H1 (cell line): ENCODE data around the gene ARGLU1. TPM values are rescaled to one million over a fixed set of nuclear protein-coding genes. Genes with fewer than 3 reads are reported as not detected.
A peak's percentile ranks its signal among the peaks of the same experiment; 100 is the strongest.

Experiments used
- CTCF ChIA-PET: fragments of 300-600 bp; sonication (Branson Sonifier 250); formaldehyde crosslinking; loops from one replicate; lab custom pipeline; 2021; ENCODE audit not compliant: partially characterized antibody; lab: Charles Lee
- POLR2A ChIA-PET: fragments of 300-600 bp; sonication (Branson Sonifier 250); formaldehyde crosslinking; loops from one replicate; lab custom pipeline; 2021; ENCODE audit warnings: inconsistent platforms; ENCODE audit not compliant: partially characterized antibody; lab: Charles Lee
- DNase-seq, 2 experiments: peaks; one replicate each; pipeline versions ENCODE4 v3.0.0 to v3.0.0-alpha.2; 2010 to 2022; ENCODE audit warnings: low spot score in 2 of 2, low read depth in 1 of 2, mixed read lengths in 1 of 2
- FAIRE-seq: peaks from 2 replicates; lab custom pipeline; 2011; peaks lifted over from hg19 to GRCh38; lab: Jason Lieb, UNC
- H2AFZ ChIP-seq: 2 replicates; pipeline ENCODE4 v1.8.1; 2012; ENCODE audit warnings: low read length, inconsistent platforms
- H2AK5ac ChIP-seq: 2 replicates; pipeline ENCODE4 v1.6.1; 2013; ENCODE audit warnings: low read depth, low read length
- H2BK120ac ChIP-seq: replicated peaks from 2 replicates; pipeline ENCODE3; 2013; ENCODE audit warnings: low read depth, low read length, inconsistent platforms
- H2BK12ac ChIP-seq: 2 replicates; pipeline ENCODE4 v1.6.1; 2013; ENCODE audit warnings: low read depth, low read length
- H2BK15ac ChIP-seq: 2 replicates; pipeline ENCODE4 v1.6.1; 2013; ENCODE audit warnings: low read length
- H2BK20ac ChIP-seq: 2 replicates; pipeline ENCODE4 v1.6.1; 2013; ENCODE audit warnings: low read length
- H2BK5ac ChIP-seq: 2 replicates; pipeline ENCODE4 v1.6.1; 2013; ENCODE audit warnings: low read depth, low read length
- H3K14ac ChIP-seq: 2 replicates; pipeline ENCODE4 v1.6.1; 2013; ENCODE audit warnings: inconsistent platforms; ENCODE audit not compliant: insufficient read length
- H3K18ac ChIP-seq: 2 replicates; pipeline ENCODE4 v1.6.1; 2013; ENCODE audit warnings: low read length; ENCODE audit errors: extremely low read depth
- H3K23ac ChIP-seq: 2 replicates; pipeline ENCODE4 v1.6.1; 2013; ENCODE audit warnings: inconsistent platforms; ENCODE audit not compliant: insufficient read length
- H3K23me2 ChIP-seq: 2 replicates; pipeline ENCODE4 v1.6.1; 2013; ENCODE audit warnings: low read depth, low read length
- H3K27ac ChIP-seq: 2 replicates; pipeline ENCODE4 v1.6.1; 2011; ENCODE audit warnings: low read depth, low read length, inconsistent platforms
- H3K27me3 ChIP-seq, 4 experiments: replicated peaks in 1 of 4; 1 replicate in 1 of 4; 2 replicates in 3 of 4; pipeline versions ENCODE4 v1.6.1 to v1.8.1; 2011 to 2013; ENCODE audit warnings: low read length in 3 of 4, mild to moderate bottlenecking in 3 of 4, inconsistent platforms in 2 of 4, mixed read lengths in 2 of 4, moderate library complexity in 1 of 4; ENCODE audit not compliant: control insufficient read depth in 3 of 4, insufficient read depth in 3 of 4; ENCODE audit errors: extremely low read depth in 1 of 4
- H3K36me3 ChIP-seq, 4 experiments: 2 replicates each; pipeline versions ENCODE4 v1.6.1 to v1.8.1; 2011 to 2013; ENCODE audit warnings: mild to moderate bottlenecking in 4 of 4, low read length in 3 of 4, moderate library complexity in 2 of 4, control low read depth in 1 of 4, inconsistent platforms in 1 of 4; ENCODE audit not compliant: insufficient read depth in 4 of 4, control insufficient read depth in 2 of 4
- H3K4ac ChIP-seq: replicated peaks from 2 replicates; pipeline ENCODE3; 2013; ENCODE audit warnings: low read length, low read depth, mixed read lengths, inconsistent platforms; ENCODE audit not compliant: insufficient read length
- H3K4me1 ChIP-seq, 4 experiments: replicated peaks in 1 of 4; 1 replicate in 1 of 4; 2 replicates in 3 of 4; pipeline versions ENCODE4 v1.6.1 to v1.8.1; 2011 to 2013; ENCODE audit warnings: low read length in 3 of 4, inconsistent platforms in 2 of 4, mixed read lengths in 1 of 4; ENCODE audit not compliant: insufficient read depth in 4 of 4, control insufficient read depth in 3 of 4
- H3K4me2 ChIP-seq, 2 experiments: 2 replicates each; pipeline versions ENCODE4 v1.6.1 to v1.8.1; 2011 to 2013; ENCODE audit warnings: low read depth in 2 of 2, low read length in 2 of 2, control low read depth in 1 of 2, inconsistent platforms in 1 of 2, mild to moderate bottlenecking in 1 of 2; ENCODE audit not compliant: insufficient read depth in 1 of 2
- H3K4me3 ChIP-seq, 4 experiments: fragments of 200-600, 300-600 bp in 1 of 4; sonication (generic), shearing (Covaris generic), sonication (Bioruptor Twin) in 1 of 4; 2 replicates each; pipeline versions ENCODE4 v1.5.1 to v1.8.1; 2011 to 2016; ENCODE audit warnings: low read length in 4 of 4, low read depth in 3 of 4, control low read depth in 2 of 4, inconsistent platforms in 2 of 4, mild to moderate bottlenecking in 2 of 4, mixed read lengths in 1 of 4, moderate library complexity in 1 of 4; ENCODE audit not compliant: insufficient read depth in 2 of 4; ENCODE audit errors: extremely low read depth in 1 of 4
- H3K56ac ChIP-seq: replicated peaks from 2 replicates; pipeline ENCODE3; 2013; ENCODE audit warnings: low read depth, mild to moderate bottlenecking, mixed read lengths, low read length, inconsistent platforms; ENCODE audit not compliant: insufficient read length
- H3K79me1 ChIP-seq: 2 replicates; pipeline ENCODE4 v1.6.1; 2013; ENCODE audit warnings: low read depth, low read length, control low read depth
- H3K79me2 ChIP-seq, 2 experiments: 2 replicates each; pipeline versions ENCODE4 v1.6.1 to v1.8.1; 2012 to 2013; ENCODE audit warnings: low read length in 2 of 2, mild to moderate bottlenecking in 2 of 2, inconsistent platforms in 1 of 2; ENCODE audit not compliant: insufficient read depth in 2 of 2, control insufficient read depth in 1 of 2
- H3K9ac ChIP-seq, 4 experiments: replicated peaks in 1 of 4; 1 replicate in 1 of 4; 2 replicates in 3 of 4; pipeline versions ENCODE4 v1.6.1 to v1.8.1; 2011 to 2013; ENCODE audit warnings: low read depth in 3 of 4, low read length in 3 of 4, control low read depth in 2 of 4, mild to moderate bottlenecking in 2 of 4, moderate library complexity in 2 of 4, inconsistent platforms in 1 of 4; ENCODE audit errors: extremely low read depth in 1 of 4
- H3K9me3 ChIP-seq, 2 experiments: 2 replicates each; pipeline versions ENCODE4 v1.6.1 to v1.8.1; 2012 to 2013; ENCODE audit warnings: mild to moderate bottlenecking in 2 of 2, moderate library complexity in 2 of 2, control low read depth in 1 of 2, inconsistent platforms in 1 of 2, low read depth in 1 of 2, low read length in 1 of 2, mixed read lengths in 1 of 2; ENCODE audit not compliant: insufficient read depth in 2 of 2
- H4K20me1 ChIP-seq, 2 experiments: replicated peaks in 1 of 2; 2 replicates each; pipeline versions ENCODE3 to v1.8.1; 2011 to 2013; ENCODE audit warnings: inconsistent platforms in 2 of 2, low read length in 2 of 2, mild to moderate bottlenecking in 1 of 2; ENCODE audit not compliant: insufficient read depth in 2 of 2, control insufficient read depth in 1 of 2
- H4K5ac ChIP-seq: 2 replicates; pipeline ENCODE4 v1.6.1; 2013; ENCODE audit warnings: low read length, low read depth, mixed read lengths, inconsistent platforms; ENCODE audit not compliant: insufficient read length
- H4K8ac ChIP-seq: 2 replicates; pipeline ENCODE4 v1.8.0; 2013; ENCODE audit warnings: mild to moderate bottlenecking, moderate library complexity, low read length, inconsistent platforms; ENCODE audit not compliant: insufficient read depth; ENCODE audit errors: extremely low read depth
- H4K91ac ChIP-seq: replicated peaks from 2 replicates; pipeline ENCODE3; 2013; ENCODE audit warnings: low read length, mixed read lengths, inconsistent platforms; ENCODE audit not compliant: insufficient read length
- NANOG ChIP-seq: IDR thresholded peaks from 2 replicates; pipeline ENCODE4 v1.6.1; 2011; ENCODE audit warnings: low read length, low read depth, mild to moderate bottlenecking, inconsistent platforms; ENCODE audit not compliant: insufficient read depth, poor library complexity, severe bottlenecking
- POLR2AphosphoS5 ChIP-seq: IDR thresholded peaks from 2 replicates; pipeline ENCODE4 v1.6.1; 2011; ENCODE audit warnings: low read depth, low read length
- RNF2 ChIP-seq: fragments of 200-900, 300-1000 bp; sonication (generic); IDR thresholded peaks from 2 replicates; pipeline ENCODE4 v1.7.1; 2016; ENCODE audit warnings: borderline replicate concordance, low read depth, mild to moderate bottlenecking, antibody characterized with exemption, low read length; ENCODE audit not compliant: poor library complexity, severe bottlenecking; ENCODE audit errors: missing control alignments
- SIRT6 ChIP-seq: IDR thresholded peaks from one replicate; pipeline ENCODE4 v1.7.1; 2012; ENCODE audit warnings: low read length, inconsistent platforms
- SIX5 ChIP-seq: IDR thresholded peaks from 2 replicates; pipeline ENCODE4 v1.6.1; 2011; ENCODE audit warnings: mild to moderate bottlenecking, low read depth, low read length
- SP1 ChIP-seq: IDR thresholded peaks from 2 replicates; pipeline ENCODE4 v1.6.1; 2011; ENCODE audit warnings: low read depth, low read length
- TCF12 ChIP-seq: IDR thresholded peaks from 2 replicates; pipeline ENCODE4 v1.6.1; 2011; ENCODE audit warnings: low read depth, mild to moderate bottlenecking, low read length
- WGBS, 2 experiments: shearing (Covaris generic) in 1 of 2; methylation state at CpG; one replicate each; pipeline versions ENCODE4 v1.1.6 to v1.1.7; 2013 to 2015; ENCODE audit warnings: low lambda C conversion rate in 2 of 2, mixed read lengths in 2 of 2, inconsistent platforms in 1 of 2, low coverage in 1 of 2, missing lambda C conversion rate in 1 of 2; ENCODE audit not compliant: insufficient replicate concordance in 2 of 2, insufficient coverage in 1 of 2, insufficient read length in 1 of 2; ENCODE audit errors: extremely low coverage in 1 of 2, missing lambda C conversion rate in 1 of 2; 5-methylcytosine and 5-hydroxymethylcytosine counted together
- polyA plus RNA-seq, 7 experiments: library from polyadenylated mRNA; depleted of rRNA in 3 of 7; stranded (reverse) in 5 of 7; unstranded in 2 of 7; fragments of >200 nt in 5 of 7; fragments of 200-250 nt in 2 of 7; gene quantifications; 1 replicate in 5 of 7; 2 replicates in 1 of 7; 4 replicates in 1 of 7; pipeline versions ENCODE4 v1.2.1 to v1.2.3, GENCODE V29; 2011 to 2013; ENCODE audit warnings: missing spikeins in 2 of 7, mixed read lengths in 2 of 7
- total RNA-seq: library from RNA; stranded (reverse); fragmentation: NEBNext Ultra II Directional; extraction: Animal tissue kit (Norgen Biotek cat#: 25700); gene quantifications from 2 replicates; pipeline ENCODE4 v1.2.1, GENCODE V29; 2021

The ARGLU1 gene
- total and polyA plus RNA-seq, 2 of the 8 experiments (the other 6 are each of a cell fraction or from before 2014, with no cell fraction given) = 47.8 to 84.9 TPM

GRCh38 chr13:106492588-106493475 lies 75.1 kb downstream of the ARGLU1 start:
- no peak for FAIRE-seq

More at GRCh38 chr13:106492588-106493475, 75.1 kb downstream of the ARGLU1 start:
- Histone ChIP-seq H3K4me2 (no peak overlapping the region), H3K23me2 (no peaks in the 10 kb centered on the region), H2BK20ac (no peak overlapping the region), H3K27ac (no peak overlapping the region), H2BK120ac (no peak overlapping the region), H3K79me1 (no peaks in the 10 kb centered on the region; the same call in 1 of the 2 replicates), H2AK5ac (no peak overlapping the region), H3K18ac (no peak overlapping the region), H3K4me3 (no peak overlapping the region), H3K4me1 (peaks cover 0 to 10% (median 0%) of the 10 kb centered on the region in 4 experiments; a peak in 3 of 7 replicates), H3K9ac (no peak overlapping the region), H3K23ac (no peak overlapping the region), H3K9me3 (no peaks in the 10 kb centered on the region), H4K20me1 (peaks cover 0 to 5% of the 10 kb centered on the region in 2 experiments), H3K79me2 (no peaks in the 10 kb centered on the region), H4K91ac (no peak overlapping the region), H4K8ac (peak overlapping the region; percentile 16; the same call in 1 of the 2 replicates), H3K14ac (no peak overlapping the region), H3K56ac (no peak overlapping the region), H2BK15ac (no peak overlapping the region), H2BK5ac (no peak overlapping the region), H3K27me3 (no peaks in the 10 kb centered on the region), H3K36me3 (peaks cover 3 to 22% (median 15%) of the 10 kb centered on the region in 4 experiments; a peak in 6 of 8 replicates), H3K4ac (no peak overlapping the region), H4K5ac (no peak overlapping the region), H2AFZ (no peak overlapping the region), H2BK12ac (no peak overlapping the region)
- POLR2A ChIA-PET = no interaction called here
- DNase-seq = no peak
- CTCF ChIA-PET = no interaction called here
- WGBS, 2 experiments = 95% methylated on average over 53 of the region's 54 CpGs; no CpG with 5 or more reads in 1 of the 2 experiments
- TF ChIP-seq SP1 = no peak
- TF ChIP-seq POLR2AphosphoS5 = no peak
- no peak for TF ChIP-seq RNF2
- no peak for TF ChIP-seq TCF12
- TF ChIP-seq NANOG = no peak
- no peak for TF ChIP-seq SIX5
- TF ChIP-seq SIRT6 = no peak
